GM21390 (cell line): ENCODE results near the gene KRT27.
"Not testable (repeated sequence)": the region's sequence is repeated elsewhere in the genome, so short reads cannot be mapped to it uniquely, and the experiment has no call there.

Experiments used
- ATAC-seq: cut with Tn5 transposase; IDR thresholded peaks from one replicate; pipeline ENCODE4 v1.9.1; 2021; ENCODE audit not compliant: unreplicated experiment

KRT27 gene

GRCh38 chr17:40760105-40761016, 22.0 kb downstream of the KRT27 start:
- no peak for ATAC-seq

GRCh38 chr17:40755231-40755630, 27.1 kb downstream of the KRT27 start, which contains the start of gene KRT25:
KRT25 (minus strand) TSS chr17:40755331; CDS start chr17:40755271, 60 bp downstream.
- ATAC-seq: no peak

- ATAC-seq: no peak
Observed at GRCh38 chr17:40753804-40754203, 28.5 kb downstream of the KRT27 start.

GRCh38 chr17:40751065-40751464, 31.3 kb downstream of the KRT27 start:
- ATAC-seq: no peak

GRCh38 chr17:40750391-40750790, 32.0 kb downstream of the KRT27 start:
- no peak for ATAC-seq

- ATAC-seq: not testable (repeated sequence)
Observed at GRCh38 chr17:40748666-40749065, 33.7 kb downstream of the KRT27 start.

GRCh38 chr17:40738553-40738952, 43.8 kb downstream of the KRT27 start:
- no peak for ATAC-seq

- no peak for ATAC-seq
Observed at GRCh38 chr17:40735016-40735415, 47.3 kb downstream of the KRT27 start.

GRCh38 chr17:40734018-40734417, 48.3 kb downstream of the KRT27 start:
- no peak for ATAC-seq

- ATAC-seq: no peak
Observed at GRCh38 chr17:40730970-40731369, 51.4 kb downstream of the KRT27 start.

GRCh38 chr17:40727447-40728231, 54.7 kb downstream of the KRT27 start:
- no peak for ATAC-seq

- no peak for ATAC-seq
Observed at GRCh38 chr17:40726919-40727318, 55.4 kb downstream of the KRT27 start.
